Tibial nerve (tissue), 4 donors: ENCODE results near the gene AGPS. TPM values are rescaled to one million over a fixed set of nuclear protein-coding genes. Genes with fewer than 3 reads are reported as not detected.

Experiments used
- DNase-seq, 2 donors: peaks; one replicate each; pipeline ENCODE4 v3.0.0-alpha.2; 2019; ENCODE audit warnings: low spot score in 2 of 2
- H3K27ac ChIP-seq, 4 donors: fragments of 200-600 bp; sonication (generic) in 3 of 4; one replicate each; pipeline ENCODE4 v1.5.1; 2017 to 2019; ENCODE audit warnings: mild to moderate bottlenecking in 1 of 4
- H3K27me3 ChIP-seq, 2 donors: fragments of 200-600 bp; sonication (generic) in 1 of 2; one replicate each; pipeline versions ENCODE4 v1.5.1 to v1.6.0; 2017 to 2019
- H3K36me3 ChIP-seq, 3 donors: fragments of 200-600 bp; sonication (generic); one replicate each; pipeline ENCODE4 v1.5.1; 2018 to 2019
- H3K4me1 ChIP-seq, 4 donors: fragments of 200-600 bp; sonication (generic) in 3 of 4; one replicate each; pipeline ENCODE4 v1.5.1; 2017 to 2019
- H3K4me3 ChIP-seq, 4 donors: fragments of 200-600 bp; sonication (generic) in 3 of 4; one replicate each; pipeline ENCODE4 v1.5.1; 2017 to 2019; ENCODE audit warnings: mild to moderate bottlenecking in 1 of 4, moderate library complexity in 1 of 4
- H3K9me3 ChIP-seq, 4 donors: fragments of 200-600 bp; sonication (generic) in 3 of 4; one replicate each; pipeline ENCODE4 v1.5.1; 2017 to 2019
- EP300 ChIP-seq, 2 donors: sonication (generic); formaldehyde crosslinking; IDR thresholded peaks; one replicate each; pipeline ENCODE4 v1.6.1; 2017; ENCODE audit warnings: antibody characterized with exemption in 2 of 2, mild to moderate bottlenecking in 1 of 2
- POLR2A ChIP-seq, 2 donors: fragments of 450-650 bp; IDR thresholded peaks; one replicate each; pipeline ENCODE4 v1.6.1; 2017; ENCODE audit warnings: antibody characterized with exemption in 2 of 2, mild to moderate bottlenecking in 2 of 2, moderate library complexity in 2 of 2
- WGBS, 2 donors: methylation state at CpG; one replicate each; pipeline ENCODE4 v1.1.5; 2018; 5-methylcytosine and 5-hydroxymethylcytosine counted together
- total RNA-seq, 4 donors: library from RNA; depleted of rRNA; stranded (reverse); fragments of >200 nt; gene quantifications; one replicate each; pipeline ENCODE4 v1.1.0, GENCODE V29; 2016
- TF ChIP-seq, protein P1 (sequence below), 5 experiments: fragments of 200-600 bp in 3 of 5; fragments of 450-650 bp in 2 of 5; sonication (generic) in 3 of 5; IDR thresholded peaks; one replicate each; pipeline ENCODE4 v1.5.1; 2016 to 2019; ENCODE audit warnings: antibody characterized with exemption in 5 of 5, mild to moderate bottlenecking in 3 of 5, moderate library complexity in 2 of 5

Gene AGPS
- total RNA-seq, 4 donors from 2014 or later: 33.9 to 47.9 (median 40.1) TPM

- TF ChIP-seq POLR2A (IDR thresholded peaks at IDR 0.05) (no peak), EP300 (IDR thresholded peaks at IDR 0.05) (no peak)
- TF ChIP-seq, protein P1, sequence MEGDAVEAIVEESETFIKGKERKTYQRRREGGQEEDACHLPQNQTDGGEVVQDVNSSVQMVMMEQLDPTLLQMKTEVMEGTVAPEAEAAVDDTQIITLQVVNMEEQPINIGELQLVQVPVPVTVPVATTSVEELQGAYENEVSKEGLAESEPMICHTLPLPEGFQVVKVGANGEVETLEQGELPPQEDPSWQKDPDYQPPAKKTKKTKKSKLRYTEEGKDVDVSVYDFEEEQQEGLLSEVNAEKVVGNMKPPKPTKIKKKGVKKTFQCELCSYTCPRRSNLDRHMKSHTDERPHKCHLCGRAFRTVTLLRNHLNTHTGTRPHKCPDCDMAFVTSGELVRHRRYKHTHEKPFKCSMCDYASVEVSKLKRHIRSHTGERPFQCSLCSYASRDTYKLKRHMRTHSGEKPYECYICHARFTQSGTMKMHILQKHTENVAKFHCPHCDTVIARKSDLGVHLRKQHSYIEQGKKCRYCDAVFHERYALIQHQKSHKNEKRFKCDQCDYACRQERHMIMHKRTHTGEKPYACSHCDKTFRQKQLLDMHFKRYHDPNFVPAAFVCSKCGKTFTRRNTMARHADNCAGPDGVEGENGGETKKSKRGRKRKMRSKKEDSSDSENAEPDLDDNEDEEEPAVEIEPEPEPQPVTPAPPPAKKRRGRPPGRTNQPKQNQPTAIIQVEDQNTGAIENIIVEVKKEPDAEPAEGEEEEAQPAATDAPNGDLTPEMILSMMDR (IDR thresholded peaks at IDR 0.05): no peak
- H3K36me3 ChIP-seq: no peaks in the 10 kb centered on the region
- peaks cover 0 to 51% (median 3%) of the 10 kb centered on the region in 4 donors for H3K4me1 ChIP-seq
- no peaks in the 10 kb centered on the region for H3K9me3 ChIP-seq
- H3K4me3 ChIP-seq: no peak overlapping the region
- H3K27ac ChIP-seq: no peak overlapping the region
- H3K27me3 ChIP-seq: no peaks in the 10 kb centered on the region
- DNase-seq: no peak
- 81 to 88% methylated on average over 4 of the region's 4 CpGs for WGBS, 2 donors
Observed at GRCh38 chr2:177400337-177400923, 7.9 kb downstream of the AGPS start.

DNA sequence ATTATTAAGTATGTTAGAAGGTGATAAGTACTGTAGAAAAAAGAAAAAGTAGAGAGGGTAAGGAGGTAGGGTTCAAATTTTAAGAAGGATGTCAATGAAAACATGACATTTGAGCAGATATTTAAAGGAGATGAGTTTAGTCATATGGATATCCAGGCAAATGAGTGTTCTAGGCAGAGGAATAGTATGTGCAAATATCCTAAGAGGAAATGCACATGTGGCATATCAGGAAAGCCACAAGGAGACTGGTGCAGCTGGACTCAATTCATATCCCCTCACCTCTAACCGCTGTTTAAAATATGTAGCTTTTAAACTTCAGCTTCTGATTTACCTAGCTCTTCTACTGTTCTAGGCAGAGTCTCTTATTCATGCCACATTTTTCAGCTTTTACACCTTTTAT lies 9.5 kb downstream of the AGPS start:
- 92 to 94% methylated on average over 1 of the region's 1 CpG for WGBS, 2 donors
- no peaks in the 10 kb centered on the region for H3K9me3 ChIP-seq
- H3K4me3 ChIP-seq: no peak overlapping the region
- H3K4me1 ChIP-seq: peaks cover 0 to 41% (median 3%) of the 10 kb centered on the region in 4 donors
- H3K36me3 ChIP-seq: no peaks in the 10 kb centered on the region
- DNase-seq: no peak
- no peak overlapping the region for H3K27ac ChIP-seq
- no peaks in the 10 kb centered on the region for H3K27me3 ChIP-seq
- TF ChIP-seq EP300 (IDR thresholded peaks at IDR 0.05): no peak
- TF ChIP-seq POLR2A (IDR thresholded peaks at IDR 0.05): no peak
- TF ChIP-seq, protein P1 (IDR thresholded peaks at IDR 0.05): no peak

GRCh38 chr2:177403838-177404237 lies 11.3 kb downstream of the AGPS start:
- H3K36me3 ChIP-seq: no peaks in the 10 kb centered on the region
- no peak overlapping the region for H3K4me3 ChIP-seq
- DNase-seq: no peak
- peaks cover 0 to 29% (median 3%) of the 10 kb centered on the region in 4 donors for H3K4me1 ChIP-seq
- no peaks in the 10 kb centered on the region for H3K27me3 ChIP-seq
- TF ChIP-seq EP300 (IDR thresholded peaks at IDR 0.05) (no peak), POLR2A (IDR thresholded peaks at IDR 0.05) (no peak)
- TF ChIP-seq, protein P1 (IDR thresholded peaks at IDR 0.05): no peak
- no peak overlapping the region for H3K27ac ChIP-seq
- no peaks in the 10 kb centered on the region for H3K9me3 ChIP-seq
- WGBS, 2 donors: 75 to 76% methylated on average over 6 of the region's 6 CpGs

GRCh38 chr2:177404243-177404642 lies 11.7 kb downstream of the AGPS start:
- H3K9me3 ChIP-seq: no peaks in the 10 kb centered on the region
- no peak for DNase-seq
- H3K27ac ChIP-seq: no peak overlapping the region
- H3K4me3 ChIP-seq: no peak overlapping the region
- WGBS, 2 donors: 76 to 85% methylated on average over 3 of the region's 3 CpGs
- peaks cover 0 to 29% (median 3%) of the 10 kb centered on the region in 4 donors for H3K4me1 ChIP-seq
- TF ChIP-seq POLR2A (IDR thresholded peaks at IDR 0.05) (no peak), EP300 (IDR thresholded peaks at IDR 0.05) (no peak)
- TF ChIP-seq, protein P1 (IDR thresholded peaks at IDR 0.05): no peak
- H3K36me3 ChIP-seq: no peaks in the 10 kb centered on the region
- H3K27me3 ChIP-seq: no peaks in the 10 kb centered on the region

GRCh38 chr2:177405029-177405692 lies 12.6 kb downstream of the AGPS start:
- WGBS, 2 donors: 56 to 70% methylated on average over 2 of the region's 2 CpGs
- H3K36me3 ChIP-seq: no peaks in the 10 kb centered on the region

More at GRCh38 chr2:177405029-177405692, 12.6 kb downstream of the AGPS start:
- Histone ChIP-seq H3K4me1 (peaks cover 0 to 29% (median 3%) of the 10 kb centered on the region in 4 donors), H3K9me3 (no peaks in the 10 kb centered on the region), H3K4me3 (no peak overlapping the region), H3K27ac (no peak overlapping the region), H3K27me3 (no peaks in the 10 kb centered on the region)
- DNase-seq: no peak
- no peak for TF ChIP-seq POLR2A (IDR thresholded peaks at IDR 0.05)
- TF ChIP-seq EP300 (IDR thresholded peaks at IDR 0.05): no peak
- TF ChIP-seq, protein P1 (IDR thresholded peaks at IDR 0.05): no peak
